NCI-H2107 treated with DMSO at 0.1 percent for 48 hours (cell line): ENCODE measurements around the gene PLEKHG4B.
"Not testable (repeated sequence)": the region's sequence is repeated elsewhere in the genome, so short reads cannot be mapped to it uniquely, and the experiment has no call there.

Experiments
- DNase-seq: peaks from one replicate; lab custom pipeline; 2025; ENCODE audit not compliant: unreplicated experiment; lab: John Stamatoyannopoulos, UW

Gene PLEKHG4B

DNA sequence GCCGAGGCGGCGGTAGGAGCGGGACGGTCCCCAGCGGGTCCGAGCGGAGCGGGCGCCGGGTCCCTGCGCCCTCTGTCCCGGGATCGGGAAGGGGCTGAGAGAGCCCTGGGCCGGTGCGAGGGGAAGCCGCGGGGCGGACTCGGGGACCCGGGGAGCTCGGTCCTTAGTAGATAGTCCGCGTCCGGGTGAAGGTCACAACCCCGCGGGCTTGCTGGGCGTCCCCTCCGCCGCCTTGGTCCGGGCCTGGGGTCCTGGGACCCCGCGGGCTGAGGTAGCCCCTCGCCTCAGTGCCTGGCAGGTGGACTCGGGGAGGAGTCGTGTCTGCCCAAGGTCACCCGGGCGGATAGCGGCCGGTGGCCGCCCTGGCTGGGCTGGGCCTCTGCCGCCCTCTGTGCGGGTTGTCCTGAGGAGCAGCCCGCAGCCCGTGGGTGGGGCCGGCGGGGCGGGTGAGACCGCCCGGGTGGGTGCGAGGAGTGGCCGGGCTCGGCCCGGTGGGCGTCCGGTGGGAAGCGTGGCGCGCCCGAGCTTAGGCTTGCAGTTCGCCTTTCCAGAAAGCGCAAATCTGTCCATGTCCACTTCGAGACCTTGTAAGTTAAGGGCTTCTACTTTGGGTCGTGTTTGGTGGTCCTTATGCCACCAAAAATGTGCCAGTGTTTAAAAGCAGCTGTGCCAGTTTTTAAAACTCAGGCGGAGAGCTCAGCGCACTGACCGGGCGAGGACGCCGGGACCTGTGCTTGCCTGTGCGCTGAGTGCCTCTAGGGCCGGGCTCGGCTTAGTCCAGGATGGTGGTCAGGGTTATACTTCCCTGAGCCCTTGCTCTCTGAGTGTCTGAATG lies 126.7 kb downstream of the PLEKHG4B start:
- DNase-seq = no peak

DNA sequence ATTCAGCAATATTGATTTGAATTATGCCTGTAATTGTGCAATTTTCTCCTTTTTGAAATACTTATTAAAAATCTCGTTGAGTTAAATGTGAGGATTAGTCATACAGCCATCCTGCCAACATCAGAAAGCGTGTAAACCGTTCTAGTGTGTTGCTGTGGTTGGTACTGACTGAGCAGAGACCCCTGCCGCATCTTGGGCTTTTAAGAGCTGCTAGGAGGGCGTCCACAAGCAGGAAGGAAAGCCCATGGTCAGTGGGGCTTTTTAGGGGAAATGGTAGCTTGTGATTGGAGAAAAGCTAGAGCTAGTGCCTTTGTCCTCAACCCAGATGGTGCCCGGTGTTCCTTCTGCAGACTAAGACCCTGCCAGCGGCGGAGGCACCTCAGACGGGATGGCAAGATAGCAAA lies 127.5 kb downstream of the PLEKHG4B start:
- DNase-seq = no peak

DNA sequence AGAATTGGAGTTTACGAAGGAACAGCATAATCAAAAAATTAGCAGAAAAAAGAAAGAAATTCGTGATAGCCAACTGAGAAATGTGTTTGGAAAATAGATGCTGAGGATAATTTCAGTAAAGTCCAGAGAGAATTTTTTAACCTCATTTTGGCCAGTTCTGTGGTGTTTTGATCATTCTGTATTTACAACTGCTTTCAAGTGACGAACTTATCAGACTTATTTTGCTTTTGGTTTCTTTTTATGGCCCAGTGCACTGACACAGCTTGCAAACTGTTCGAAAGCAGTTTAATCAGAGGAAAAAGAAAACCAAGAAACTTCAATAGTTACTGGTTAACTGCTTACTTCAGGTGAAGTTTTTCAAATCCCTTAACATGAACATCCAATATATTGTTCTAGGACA lies 128.0 kb downstream of the PLEKHG4B start:
- DNase-seq = no peak

DNA sequence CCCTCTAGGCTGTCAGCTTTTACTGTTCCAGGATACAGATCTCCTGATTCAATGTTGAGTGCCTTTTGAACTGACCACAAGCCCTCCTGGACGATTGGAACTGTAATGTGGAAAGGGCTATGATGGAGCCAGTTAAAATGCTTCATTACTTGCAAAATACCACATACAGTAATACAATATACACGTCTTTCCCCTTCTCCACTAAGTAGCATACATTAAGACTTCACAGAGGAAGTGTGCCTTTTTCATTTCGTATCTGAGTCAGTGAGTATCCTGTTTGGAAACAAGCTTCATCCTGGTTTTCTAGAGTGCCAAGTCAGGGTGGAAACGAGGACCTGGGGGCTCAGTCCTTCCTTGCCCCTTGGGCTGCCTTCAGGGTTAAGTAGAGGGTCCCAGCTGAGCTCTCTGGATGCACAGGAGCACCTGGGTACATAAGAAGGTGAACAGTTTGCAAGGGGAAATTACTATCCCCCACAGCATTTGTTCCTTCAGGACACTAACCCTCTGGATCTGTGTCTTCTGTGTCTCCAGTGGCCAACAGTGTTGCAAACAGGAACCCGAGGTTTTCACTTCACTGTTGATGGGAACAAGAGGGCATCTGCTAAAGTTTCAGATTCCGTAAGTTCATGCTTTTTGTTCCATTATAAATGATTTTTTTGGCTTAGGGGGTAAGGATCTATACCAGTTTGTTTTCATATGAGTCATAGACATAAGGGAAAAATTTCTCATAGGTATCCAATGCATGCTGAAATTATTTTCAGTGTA lies 131.2 kb downstream of the PLEKHG4B start:
- not testable (repeated sequence) for DNase-seq

DNA sequence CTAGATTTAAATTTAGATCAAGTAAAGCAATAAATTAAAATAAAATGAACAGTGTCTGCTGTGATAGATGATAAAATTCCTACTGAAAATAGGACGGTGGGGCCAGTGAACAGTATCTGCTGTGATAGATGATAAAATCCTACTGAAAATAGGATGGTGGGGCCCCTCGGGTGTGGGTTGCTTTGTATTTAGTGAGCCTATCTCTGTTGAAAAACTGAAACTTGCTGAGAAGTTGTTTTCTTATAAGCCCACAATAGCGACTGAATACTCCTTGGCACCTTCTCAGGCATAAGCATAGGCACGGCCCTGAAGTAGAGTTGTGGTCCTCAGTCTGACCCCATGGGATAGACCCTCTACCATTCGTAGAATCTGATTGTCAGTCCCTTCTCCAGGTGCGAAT lies 131.8 kb downstream of the PLEKHG4B start:
- no peak for DNase-seq

DNA sequence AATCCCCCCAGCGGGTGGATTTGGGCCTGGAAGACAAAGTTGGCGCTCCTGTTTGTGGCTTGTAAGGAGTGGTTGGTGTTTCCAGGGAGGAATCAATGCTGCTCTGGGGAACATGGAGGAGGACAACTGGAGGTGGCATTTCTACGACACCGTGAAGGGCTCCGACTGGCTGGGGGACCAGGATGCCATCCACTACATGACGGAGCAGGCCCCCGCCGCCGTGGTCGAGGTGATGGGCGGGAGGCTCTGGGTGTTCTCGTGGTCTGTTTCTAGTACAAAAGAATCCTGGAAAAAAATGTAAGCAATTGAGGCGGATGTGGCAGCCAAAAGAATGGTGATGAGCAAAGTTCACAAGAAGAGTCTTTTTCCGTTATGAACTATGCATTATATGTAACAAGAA lies 133.4 kb downstream of the PLEKHG4B start:
- DNase-seq = no peak

DNA sequence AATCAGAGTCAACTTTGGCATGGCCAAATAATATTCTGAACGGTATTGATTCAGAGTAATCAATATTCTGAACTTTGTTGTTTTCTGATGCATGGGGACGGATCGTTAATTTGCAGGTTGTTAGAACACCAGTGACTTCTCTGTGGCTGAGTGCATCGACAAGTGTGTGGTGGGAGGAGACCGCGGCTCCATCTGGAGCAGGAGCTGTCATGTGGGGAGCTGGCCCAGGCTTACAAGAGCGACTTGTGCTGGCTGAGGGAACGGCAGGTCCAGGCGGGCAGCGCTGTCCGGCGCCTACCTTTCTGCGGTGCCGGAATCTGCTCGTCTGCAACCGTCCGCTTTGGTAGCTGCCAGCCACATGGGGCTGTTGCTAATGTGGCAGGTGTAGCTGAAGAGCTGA lies 135.4 kb downstream of the PLEKHG4B start:
- DNase-seq = not testable (repeated sequence)

DNA sequence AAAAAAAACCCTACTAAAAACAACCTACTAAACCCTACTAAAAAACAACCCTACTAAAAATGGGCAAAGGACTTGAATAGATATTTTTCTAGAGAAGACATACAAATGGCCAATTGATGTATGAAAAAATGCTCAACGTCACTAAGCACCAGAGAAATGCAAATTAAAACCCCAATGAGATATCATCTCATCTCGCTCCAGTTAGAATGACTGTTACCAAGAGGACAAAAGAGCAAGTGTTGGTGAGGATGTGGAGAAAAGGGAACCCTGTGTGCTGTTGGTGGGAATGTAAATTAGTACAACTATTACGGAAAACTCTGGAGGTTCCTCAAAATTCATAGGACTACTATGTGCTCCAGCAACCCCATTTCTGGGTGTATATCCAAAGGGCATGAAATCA lies 136.9 kb downstream of the PLEKHG4B start:
- no peak for DNase-seq

DNA sequence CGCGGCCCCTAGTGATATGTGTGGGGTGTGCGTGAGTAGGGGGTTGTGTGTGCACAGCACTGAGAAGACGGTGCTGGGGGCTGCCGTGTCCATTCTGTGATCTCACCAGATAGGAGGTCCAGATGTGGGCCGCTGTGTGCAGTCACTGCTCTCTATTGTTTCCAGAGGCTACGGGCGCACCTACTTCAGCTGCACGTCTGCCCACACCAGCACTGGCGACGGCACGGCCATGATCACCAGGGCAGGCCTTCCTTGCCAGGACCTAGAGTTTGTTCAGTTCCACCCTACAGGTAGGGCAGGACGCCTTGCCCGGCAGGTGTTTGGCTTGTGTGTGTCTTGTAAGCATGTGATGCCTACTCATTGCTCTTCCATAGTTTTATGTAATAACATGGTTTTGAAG lies 138.7 kb downstream of the PLEKHG4B start:
- no peak for DNase-seq

DNA sequence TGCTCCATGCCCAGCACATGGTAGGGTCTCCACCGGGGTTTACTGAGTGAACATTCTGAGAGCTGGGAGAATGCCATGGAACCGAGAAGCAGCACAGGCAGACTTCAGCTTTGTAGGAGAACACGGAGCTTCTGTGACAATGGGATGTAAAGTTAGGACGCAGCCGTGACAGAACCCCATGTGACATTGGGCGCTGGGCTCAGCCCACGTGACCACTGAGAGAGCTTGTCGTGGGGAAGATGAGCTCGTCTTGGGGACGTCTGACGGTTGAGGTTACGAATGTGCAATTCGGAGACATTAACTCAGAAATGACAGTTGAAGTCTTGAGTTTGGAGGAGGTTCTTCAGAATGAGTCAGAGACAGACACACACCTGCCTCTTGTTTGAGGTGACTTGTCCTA lies 139.7 kb downstream of the PLEKHG4B start:
- DNase-seq = no peak

DNA sequence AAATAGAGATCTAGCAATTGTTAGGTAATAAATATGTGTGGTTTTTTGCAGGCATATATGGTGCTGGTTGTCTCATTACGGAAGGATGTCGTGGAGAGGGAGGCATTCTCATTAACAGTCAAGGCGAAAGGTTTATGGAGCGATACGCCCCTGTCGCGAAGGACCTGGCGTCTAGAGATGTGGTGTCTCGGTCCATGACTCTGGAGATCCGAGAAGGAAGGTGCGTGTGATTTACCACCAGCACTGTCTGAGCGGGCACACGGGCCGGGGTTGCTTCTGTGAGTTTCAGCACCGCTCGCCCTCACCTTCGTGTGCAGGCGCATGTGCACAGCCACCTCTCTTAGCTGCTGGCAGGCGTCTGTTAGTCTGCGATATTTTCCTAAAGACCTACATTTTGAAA lies 141.5 kb downstream of the PLEKHG4B start:
- not testable (repeated sequence) for DNase-seq

DNA sequence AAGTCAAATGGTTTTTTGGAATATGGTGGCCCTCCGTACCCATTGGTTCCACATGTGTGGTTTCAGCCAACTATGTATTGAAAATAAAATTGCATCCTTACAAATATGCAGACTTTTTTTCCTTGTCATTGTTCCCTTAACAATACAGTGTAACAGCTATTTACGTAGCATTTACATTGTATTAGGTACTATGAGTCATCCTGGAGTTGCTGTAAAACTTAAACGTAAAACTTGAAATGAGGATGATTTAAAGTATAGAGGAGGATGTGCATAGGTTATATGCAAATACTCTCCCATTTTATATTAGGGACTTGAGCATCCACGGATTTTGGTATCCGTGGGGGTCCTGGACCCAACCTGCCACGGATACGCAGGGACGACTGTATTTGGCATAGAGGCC lies 142.5 kb downstream of the PLEKHG4B start:
- no peak for DNase-seq

DNA sequence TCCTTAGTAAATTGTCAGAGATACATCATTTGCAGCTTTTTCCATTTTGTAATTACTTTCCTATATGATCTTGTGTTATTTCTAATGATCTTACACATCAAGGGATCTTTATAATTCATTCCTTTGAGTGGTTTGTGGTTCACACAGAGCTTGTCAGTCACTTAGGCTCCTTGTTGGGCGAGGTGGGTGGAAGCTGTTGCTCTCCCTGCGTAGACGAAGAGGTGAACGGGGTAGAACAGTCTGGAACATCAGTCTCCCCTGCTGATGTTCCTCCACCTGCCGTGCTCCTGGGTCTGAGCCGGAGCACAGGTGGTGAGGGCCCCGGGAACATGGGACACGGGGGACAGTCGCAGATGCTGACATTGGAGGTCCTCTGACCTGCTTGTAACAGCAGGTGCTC lies 143.6 kb downstream of the PLEKHG4B start:
- not testable (repeated sequence) for DNase-seq

DNA sequence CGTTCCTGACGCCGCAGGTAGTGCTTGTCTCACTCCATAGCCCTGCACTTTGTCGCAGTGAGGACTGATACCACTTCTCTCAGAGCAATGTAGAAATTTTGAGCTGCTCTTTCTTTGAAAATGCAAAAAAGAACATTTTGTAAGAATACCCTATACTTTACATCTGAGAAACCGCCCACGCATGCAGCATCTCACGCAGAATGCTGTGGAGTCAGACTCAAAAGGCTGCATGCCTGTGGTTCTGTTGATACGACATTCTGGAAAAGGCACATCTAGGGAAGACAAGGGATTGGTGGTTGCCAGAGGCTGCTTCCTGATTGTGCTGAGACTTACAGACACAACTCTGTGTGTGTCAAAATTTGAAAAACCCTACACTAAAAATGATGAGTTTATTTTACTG lies 146.0 kb downstream of the PLEKHG4B start:
- DNase-seq = not testable (repeated sequence)
